ENCODE results near the gene DPYSL4. TPM values are rescaled to one million over a fixed set of nuclear protein-coding genes. Genes with fewer than 3 reads are reported as not detected.
A peak's percentile ranks its signal among the peaks of the same experiment; 100 is the strongest.

DPYSL4 gene
- total RNA-seq, 1 donor from 2014 or later: 17.7 TPM

DNA sequence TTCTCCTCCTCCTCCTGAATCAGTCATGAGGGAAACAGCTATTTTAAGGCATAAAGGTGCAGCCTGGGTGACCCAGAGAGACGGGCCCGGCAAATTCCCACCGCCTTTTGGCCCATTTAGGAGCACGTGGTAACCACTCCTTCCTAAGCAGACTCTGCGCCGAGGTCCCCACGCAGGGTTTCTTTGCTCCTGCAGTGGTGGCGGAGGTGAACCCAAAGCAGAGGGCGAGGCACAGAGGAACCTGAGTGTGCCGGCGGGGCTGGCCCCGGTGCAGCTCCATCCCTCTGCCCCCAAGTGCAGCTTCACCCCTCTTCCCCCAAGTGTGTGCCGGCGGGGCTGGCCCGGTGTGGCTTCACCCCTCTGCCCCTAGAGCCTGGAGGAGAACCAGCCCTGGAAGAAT is 50.6 kb downstream of the DPYSL4 start:
- Histone ChIP-seq H3K4me1 (peaks cover 16% of the 10 kb centered on the region), H3K4me2 (peak overlapping the region; percentile 51), H3K27ac (no peak overlapping the region), H3K36me3 (no peaks in the 10 kb centered on the region), H3K9ac (no peak overlapping the region), H3K27me3 (no peaks in the 10 kb centered on the region), H2AFZ (replicated peaks) (no peak overlapping the region), H3F3A (ENCODE audit: low read depth) (peaks cover 3% of the 10 kb centered on the region), H3K9me3 (ENCODE audit: low read depth) (no peaks in the 10 kb centered on the region), H3K4me3 (no peak overlapping the region), H4K20me1 (ENCODE audit: low read depth) (peaks cover 8% of the 10 kb centered on the region), H3K79me2 (ENCODE audit: low read depth) (no peaks in the 10 kb centered on the region)
- H3K36me3 Mint-ChIP-seq: no peaks in the 10 kb centered on the region
- H3K27me3 Mint-ChIP-seq (ENCODE audit: insufficient read depth, low read depth): peaks cover 2% of the 10 kb centered on the region
- H3K4me3 Mint-ChIP-seq: no peak overlapping the region
- H3K4me1 Mint-ChIP-seq: peaks cover 29% of the 10 kb centered on the region
- H3K9me3 Mint-ChIP-seq: no peaks in the 10 kb centered on the region
- no peak for DNase-seq (ENCODE audit: low spot score)
- TF ChIP-seq CTCF (IDR thresholded peaks at IDR 0.05): no peak
- TF ChIP-seq EZH2phosphoT487 (IDR thresholded peaks at IDR 0.05): no peak
- TF ChIP-seq EZH2 (IDR thresholded peaks at IDR 0.05): no peak
- no peak overlapping the region for H3K27ac Mint-ChIP-seq

GRCh38 chr10:132237871-132238270 is 51.1 kb downstream of the DPYSL4 start:
- H3K27ac Mint-ChIP-seq: peak overlapping the region; percentile 73
- peak; percentile 77 for DNase-seq (ENCODE audit: low spot score)
- H3K4me2 ChIP-seq: peak overlapping the region; percentile 51
- no peak overlapping the region for H3K4me3 Mint-ChIP-seq
- peaks cover 8% of the 10 kb centered on the region for H4K20me1 ChIP-seq (ENCODE audit: low read depth)
- no peak overlapping the region for H2AFZ ChIP-seq (replicated peaks)
- peaks cover 31% of the 10 kb centered on the region for H3K4me1 Mint-ChIP-seq
- H3K4me3 ChIP-seq: no peak overlapping the region
- H3K79me2 ChIP-seq (ENCODE audit: low read depth): no peaks in the 10 kb centered on the region
- H3K4me1 ChIP-seq: peaks cover 20% of the 10 kb centered on the region
- H3K36me3 ChIP-seq: no peaks in the 10 kb centered on the region
- no peak overlapping the region for H3K9ac ChIP-seq
- no peaks in the 10 kb centered on the region for H3K36me3 Mint-ChIP-seq
- no peak overlapping the region for H3K27ac ChIP-seq
- H3K27me3 Mint-ChIP-seq (ENCODE audit: insufficient read depth, low read depth): peaks cover 2% of the 10 kb centered on the region
- TF ChIP-seq EZH2phosphoT487 (IDR thresholded peaks at IDR 0.05): no peak
- TF ChIP-seq EZH2 (IDR thresholded peaks at IDR 0.05): no peak
- TF ChIP-seq CTCF (IDR thresholded peaks at IDR 0.05): no peak
- no peaks in the 10 kb centered on the region for H3K9me3 Mint-ChIP-seq
- H3K27me3 ChIP-seq: no peaks in the 10 kb centered on the region
- H3K9me3 ChIP-seq (ENCODE audit: low read depth): no peaks in the 10 kb centered on the region
- peaks cover 3% of the 10 kb centered on the region for H3F3A ChIP-seq (ENCODE audit: low read depth)

- H3K27ac ChIP-seq: no peak overlapping the region
- H3K36me3 Mint-ChIP-seq: no peaks in the 10 kb centered on the region
- no peaks in the 10 kb centered on the region for H3K9me3 Mint-ChIP-seq
- TF ChIP-seq EZH2 (IDR thresholded peaks at IDR 0.05): no peak
- peaks cover 8% of the 10 kb centered on the region for H4K20me1 ChIP-seq (ENCODE audit: low read depth)
- no peak overlapping the region for H2AFZ ChIP-seq (replicated peaks)
- H3K27me3 Mint-ChIP-seq (ENCODE audit: insufficient read depth, low read depth): peaks cover 2% of the 10 kb centered on the region
- H3K4me2 ChIP-seq: peak overlapping the region; percentile 51
- H3K9me3 ChIP-seq (ENCODE audit: low read depth): no peaks in the 10 kb centered on the region
- peaks cover 3% of the 10 kb centered on the region for H3F3A ChIP-seq (ENCODE audit: low read depth)
- H3K27me3 ChIP-seq: no peaks in the 10 kb centered on the region
- no peaks in the 10 kb centered on the region for H3K36me3 ChIP-seq
- H3K27ac Mint-ChIP-seq: peak overlapping the region; percentile 73
- no peak overlapping the region for H3K9ac ChIP-seq
- H3K4me1 Mint-ChIP-seq: peaks cover 36% of the 10 kb centered on the region
- H3K4me3 ChIP-seq: no peak overlapping the region
- no peaks in the 10 kb centered on the region for H3K79me2 ChIP-seq (ENCODE audit: low read depth)
- H3K4me3 Mint-ChIP-seq: no peak overlapping the region
- peaks cover 27% of the 10 kb centered on the region for H3K4me1 ChIP-seq
- DNase-seq (ENCODE audit: low spot score): no peak
Measured at GRCh38 chr10:132238371-132239125, 51.8 kb downstream of the DPYSL4 start.
